ENCODE data around the gene C1orf50. TPM values are rescaled to one million over a fixed set of nuclear protein-coding genes. Genes with fewer than 3 reads are reported as not detected.

C1orf50 gene
- total and polyA plus RNA-seq, 12 donors: 4.7 to 10.7 (median 7.8) TPM

DNA sequence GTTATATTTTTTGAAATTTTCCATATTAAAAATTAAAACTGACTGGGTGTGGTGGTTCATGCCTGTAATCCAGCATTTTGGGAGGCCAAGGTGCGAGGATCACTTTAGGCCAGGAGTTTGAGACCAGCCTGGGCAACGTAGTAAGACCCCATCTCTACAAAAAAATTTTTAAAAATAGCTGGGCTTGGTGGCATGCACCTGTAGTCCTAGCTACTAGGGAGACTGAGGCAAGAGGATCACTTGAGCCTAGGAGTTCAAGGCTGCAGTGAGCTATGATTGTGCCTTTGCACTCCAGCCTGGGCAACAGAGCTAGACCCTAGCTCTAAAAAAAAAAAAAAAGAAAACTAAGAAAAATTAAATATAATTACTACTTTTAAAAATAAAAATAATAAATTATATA is 54.6 kb downstream of the C1orf50 start:
- H3K4me3 ChIP-seq: no peak overlapping the region
- intact Hi-C loops (cut with DNase I): no loop called here
- ATAC-seq: no peak
- no peaks in the 10 kb centered on the region for H3K36me3 ChIP-seq
- DNase-seq: no peak
- peaks cover 0 to 25% (median 9%) of the 10 kb centered on the region in 9 donors for H3K4me1 ChIP-seq
- H3K9me3 ChIP-seq: no peaks in the 10 kb centered on the region
- H3K27ac ChIP-seq: no peak overlapping the region
- no peaks in the 10 kb centered on the region for H3K27me3 ChIP-seq
- TF ChIP-seq, protein P1, sequence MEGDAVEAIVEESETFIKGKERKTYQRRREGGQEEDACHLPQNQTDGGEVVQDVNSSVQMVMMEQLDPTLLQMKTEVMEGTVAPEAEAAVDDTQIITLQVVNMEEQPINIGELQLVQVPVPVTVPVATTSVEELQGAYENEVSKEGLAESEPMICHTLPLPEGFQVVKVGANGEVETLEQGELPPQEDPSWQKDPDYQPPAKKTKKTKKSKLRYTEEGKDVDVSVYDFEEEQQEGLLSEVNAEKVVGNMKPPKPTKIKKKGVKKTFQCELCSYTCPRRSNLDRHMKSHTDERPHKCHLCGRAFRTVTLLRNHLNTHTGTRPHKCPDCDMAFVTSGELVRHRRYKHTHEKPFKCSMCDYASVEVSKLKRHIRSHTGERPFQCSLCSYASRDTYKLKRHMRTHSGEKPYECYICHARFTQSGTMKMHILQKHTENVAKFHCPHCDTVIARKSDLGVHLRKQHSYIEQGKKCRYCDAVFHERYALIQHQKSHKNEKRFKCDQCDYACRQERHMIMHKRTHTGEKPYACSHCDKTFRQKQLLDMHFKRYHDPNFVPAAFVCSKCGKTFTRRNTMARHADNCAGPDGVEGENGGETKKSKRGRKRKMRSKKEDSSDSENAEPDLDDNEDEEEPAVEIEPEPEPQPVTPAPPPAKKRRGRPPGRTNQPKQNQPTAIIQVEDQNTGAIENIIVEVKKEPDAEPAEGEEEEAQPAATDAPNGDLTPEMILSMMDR (IDR thresholded peaks at IDR 0.05): no peak
- 94 to 99% methylated on average over 2 of the region's 2 CpGs for WGBS, 2 donors

DNA sequence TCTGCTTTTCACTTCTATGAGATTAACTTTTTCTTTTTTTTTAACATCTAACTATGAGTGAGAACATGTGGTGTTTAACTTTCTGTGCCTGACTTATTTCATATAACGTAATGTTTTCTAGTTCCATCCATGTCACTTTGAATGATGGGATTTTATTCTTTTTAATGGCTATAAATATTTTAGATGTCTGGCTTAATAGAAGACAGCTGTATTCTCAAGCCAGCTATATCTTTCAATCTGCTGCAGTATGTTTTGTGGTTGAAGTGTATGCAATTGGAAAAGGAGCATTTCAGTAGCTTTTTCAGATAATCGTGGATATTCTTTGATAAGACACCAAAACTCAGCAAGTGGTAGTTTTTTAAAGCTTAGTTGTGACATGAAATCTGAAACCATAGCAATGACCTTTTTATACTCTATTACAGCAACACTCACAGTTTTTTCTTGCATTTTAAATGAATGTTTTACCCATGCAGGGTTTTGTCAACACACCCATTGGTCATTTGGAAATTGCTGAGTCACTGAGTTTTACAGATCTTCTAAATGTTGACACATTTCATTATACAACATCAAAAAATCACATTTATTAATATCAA is 55.8 kb downstream of the C1orf50 start:
- intact Hi-C loops (cut with DNase I): no loop called here
- Histone ChIP-seq H3K27me3 (no peaks in the 10 kb centered on the region), H3K27ac (no peak overlapping the region), H3K4me1 (peaks cover 0 to 20% (median 4%) of the 10 kb centered on the region in 9 donors), H3K4me3 (no peak overlapping the region), H3K9me3 (no peaks in the 10 kb centered on the region), H3K36me3 (peaks cover 0 to 4% (median 0%) of the 10 kb centered on the region in 9 donors)
- ATAC-seq: no peak
- TF ChIP-seq, protein P1 (IDR thresholded peaks at IDR 0.05): no peak
- WGBS, 2 donors: 64 to 67% methylated on average over 2 of the region's 2 CpGs
- DNase-seq: no peak

DNA sequence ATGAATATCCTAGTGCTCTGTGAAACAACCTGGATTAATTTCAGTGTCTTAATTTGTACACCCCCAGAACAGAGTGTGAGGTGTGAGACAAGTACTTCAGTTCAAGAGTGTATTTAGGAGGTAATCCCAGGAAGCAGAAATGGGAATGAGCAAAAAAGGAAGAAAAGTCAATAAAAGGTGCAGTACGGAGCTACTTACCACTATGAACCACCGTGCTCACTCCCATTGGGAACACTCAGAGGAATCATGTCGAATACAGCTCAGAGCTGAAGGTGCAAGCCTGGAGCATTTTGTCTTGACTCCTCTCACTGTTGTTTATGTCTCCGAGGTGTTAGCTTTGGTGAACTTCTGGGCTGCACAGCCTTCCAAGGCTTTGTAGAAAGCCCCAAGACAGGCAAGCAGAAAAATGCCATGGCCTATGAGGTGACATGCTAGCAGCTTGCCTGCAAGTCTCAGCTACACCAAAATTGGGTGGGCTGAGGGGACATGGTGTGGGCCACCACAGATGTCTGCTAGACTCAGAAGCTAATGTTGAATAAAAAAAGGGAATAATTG is 57.5 kb downstream of the C1orf50 start:
- Histone ChIP-seq H3K4me3 (no peak overlapping the region), H3K27ac (no peak overlapping the region), H3K27me3 (no peaks in the 10 kb centered on the region), H3K9me3 (no peaks in the 10 kb centered on the region), H3K4me1 (peaks cover 0 to 14% (median 0%) of the 10 kb centered on the region in 9 donors), H3K36me3 (peaks cover 0 to 17% (median 0%) of the 10 kb centered on the region in 9 donors)
- DNase-seq (no peak), ATAC-seq (no peak)
- 95 to 96% methylated on average over 4 of the region's 4 CpGs for WGBS, 2 donors
- intact Hi-C loops (cut with DNase I): no loop called here
- TF ChIP-seq, protein P1 (IDR thresholded peaks at IDR 0.05): no peak

DNA sequence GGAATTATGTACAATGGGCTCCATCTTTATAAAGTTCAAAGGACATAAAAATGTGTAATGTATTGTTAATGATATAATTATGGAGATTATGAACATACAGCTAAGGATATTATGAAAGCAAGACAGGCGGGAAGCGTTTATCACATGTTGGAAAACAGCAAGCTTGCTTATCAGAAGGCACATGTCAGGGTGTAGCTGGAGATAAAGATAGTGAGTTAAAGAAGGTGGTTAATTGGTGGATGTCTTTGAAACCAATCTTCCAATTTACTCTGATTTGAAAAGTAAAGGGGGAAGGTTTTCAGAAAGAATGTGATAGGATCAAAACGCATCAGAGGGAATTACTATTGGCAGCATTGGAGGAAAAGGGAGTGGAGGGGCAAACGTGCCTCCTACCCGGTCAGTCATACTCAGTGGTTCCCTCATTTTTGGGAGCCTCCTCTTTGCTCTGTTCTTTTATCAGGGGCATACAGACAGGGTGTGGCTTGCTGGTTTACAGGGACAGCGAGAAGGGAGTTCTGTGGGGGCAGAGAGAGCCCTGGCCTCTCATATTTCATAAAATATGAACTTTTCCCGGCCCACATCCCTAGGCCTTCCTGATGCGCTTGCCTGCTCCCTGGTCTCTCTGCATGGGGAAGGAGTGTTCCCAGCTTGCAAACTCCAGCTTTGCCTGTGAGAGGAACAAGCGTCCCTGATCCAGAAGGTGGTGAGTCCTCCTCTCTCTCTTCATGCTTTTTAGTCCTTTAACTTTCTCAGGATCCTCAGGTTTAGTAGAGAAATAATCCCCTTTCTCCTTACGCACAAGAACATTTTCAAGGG is 58.2 kb downstream of the C1orf50 start:
- H3K9me3 ChIP-seq: no peaks in the 10 kb centered on the region
- intact Hi-C loops (cut with DNase I): no loop called here
- peaks cover 0 to 24% (median 0%) of the 10 kb centered on the region in 9 donors for H3K36me3 ChIP-seq
- DNase-seq (no peak), ATAC-seq (no peak)
- 75 to 77% methylated on average over 10 of the region's 10 CpGs for WGBS, 2 donors
- peaks cover 0 to 14% (median 0%) of the 10 kb centered on the region in 9 donors for H3K4me1 ChIP-seq
- no peak overlapping the region for H3K27ac ChIP-seq
- TF ChIP-seq, protein P1 (IDR thresholded peaks at IDR 0.05): no peak
- no peak overlapping the region for H3K4me3 ChIP-seq
- H3K27me3 ChIP-seq: no peaks in the 10 kb centered on the region

Other genes starting within 250 kb of the C1orf50 start
- 10 to 100 TPM; 15.2 to 23.0 (median 18.3) TPM for gene PPIH, start 108.8 kb upstream of the C1orf50 start, total RNA-seq
- 10 to 100 TPM; 26.6 to 38.6 TPM for gene PPIH, start 108.8 kb upstream of the C1orf50 start, polyA plus RNA-seq
- gene YBX1, start 84.8 kb upstream of the C1orf50 start, total RNA-seq: 100 to 1,000 TPM; 639 to 983 (median 777) TPM
- 1,000 to 10,000 TPM in 1 of 2 donors, 100 to 1,000 TPM in 1; 300 to 1,036 TPM for gene YBX1, start 84.8 kb upstream of the C1orf50 start, polyA plus RNA-seq
- not detected for gene CLDN19, start 27.0 kb upstream of the C1orf50 start, total RNA-seq
- gene CLDN19, start 27.0 kb upstream of the C1orf50 start, polyA plus RNA-seq: under 1 TPM in 1 of 2 donors, not detected in 1; 0.06 TPM
- 10 to 100 TPM in 4 of 10 donors, 1 to 10 TPM in 6; 5.0 to 18.3 (median 7.6) TPM for gene P3H1, start 221 bp upstream of the C1orf50 start, total RNA-seq
- 10 to 100 TPM; 24.2 to 31.4 TPM for gene P3H1, start 221 bp upstream of the C1orf50 start, polyA plus RNA-seq
- under 1 TPM in 2 of 10 donors, not detected in 8; 0.07 to 0.09 TPM for gene TMEM269, start 17.7 kb downstream of the C1orf50 start, total RNA-seq
- gene TMEM269, start 17.7 kb downstream of the C1orf50 start, polyA plus RNA-seq: under 1 TPM in 1 of 2 donors, not detected in 1; 0.01 TPM
- gene ERMAP, start 49.9 kb downstream of the C1orf50 start, total RNA-seq: 1 to 10 TPM; 2.2 to 6.1 (median 5.0) TPM
- gene ERMAP, start 49.9 kb downstream of the C1orf50 start, polyA plus RNA-seq: 1 to 10 TPM; 1.4 to 4.0 TPM
- 10 to 100 TPM; 11.6 to 19.7 (median 13.8) TPM for gene SVBP, start 50.1 kb downstream of the C1orf50 start, total RNA-seq
- gene SVBP, start 50.1 kb downstream of the C1orf50 start, polyA plus RNA-seq: 10 to 100 TPM; 24.7 to 31.7 TPM
- gene ZNF691, start 79.4 kb downstream of the C1orf50 start, total RNA-seq: 1 to 10 TPM; 6.0 to 9.2 (median 7.9) TPM
- gene ZNF691, start 79.4 kb downstream of the C1orf50 start, polyA plus RNA-seq: 10 to 100 TPM in 1 of 2 donors, 1 to 10 TPM in 1; 6.7 to 10.1 TPM
- gene SLC2A1, start 191.6 kb downstream of the C1orf50 start, total RNA-seq: 10 to 100 TPM in 9 of 10 donors, 1 to 10 TPM in 1; 8.2 to 63.7 (median 28.9) TPM
- gene SLC2A1, start 191.6 kb downstream of the C1orf50 start, polyA plus RNA-seq: 10 to 100 TPM in 1 of 2 donors, 1 to 10 TPM in 1; 6.7 to 98.7 TPM

All from heart right ventricle (tissue), 16 donors.